ENCODE data around the gene MADCAM1.

- no peak for TF ChIP-seq TAF1 (IDR thresholded peaks at IDR 0.05; ENCODE audit: low read depth, low read length)
- TF ChIP-seq POLR2A (IDR thresholded peaks at IDR 0.05; ENCODE audit: low read depth, low read length) = no peak
These were observed 6.7 kb upstream of the MADCAM1 start for GRCh38 chr19:489418-490196.
